NCI-H2196 (cell line): Measurements from ENCODE around the gene EFR3B.
A peak's percentile ranks its signal among the peaks of the same experiment; 100 is the strongest.
"Not testable (repeated sequence)": the region's sequence is repeated elsewhere in the genome, so short reads cannot be mapped to it uniquely, and the experiment has no call there.

Experiments
- DNase-seq: peaks from one replicate; lab custom pipeline; 2025; ENCODE audit not compliant: unreplicated experiment; lab: John Stamatoyannopoulos, UW

The EFR3B gene

DNA sequence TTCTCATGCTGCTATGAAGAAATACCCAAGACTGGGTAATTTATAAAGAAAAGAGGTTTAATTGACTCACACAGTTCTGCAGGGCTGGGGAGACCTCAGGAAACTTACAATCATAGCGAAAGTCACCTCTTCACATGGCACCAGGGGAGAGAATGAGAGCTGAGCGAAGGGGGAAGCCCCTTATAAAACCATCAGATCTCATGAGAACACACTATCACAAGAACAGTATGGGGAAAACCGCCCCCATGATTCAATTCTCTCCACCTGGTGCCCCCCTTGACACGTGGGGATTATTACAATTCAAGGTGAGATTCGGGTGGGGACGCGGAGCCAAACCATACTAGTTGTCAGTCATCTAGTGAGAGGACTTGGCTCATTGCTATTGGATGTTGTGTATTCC lies 60.5 kb downstream of the EFR3B start:
- DNase-seq, result not testable (repeated sequence)

DNA sequence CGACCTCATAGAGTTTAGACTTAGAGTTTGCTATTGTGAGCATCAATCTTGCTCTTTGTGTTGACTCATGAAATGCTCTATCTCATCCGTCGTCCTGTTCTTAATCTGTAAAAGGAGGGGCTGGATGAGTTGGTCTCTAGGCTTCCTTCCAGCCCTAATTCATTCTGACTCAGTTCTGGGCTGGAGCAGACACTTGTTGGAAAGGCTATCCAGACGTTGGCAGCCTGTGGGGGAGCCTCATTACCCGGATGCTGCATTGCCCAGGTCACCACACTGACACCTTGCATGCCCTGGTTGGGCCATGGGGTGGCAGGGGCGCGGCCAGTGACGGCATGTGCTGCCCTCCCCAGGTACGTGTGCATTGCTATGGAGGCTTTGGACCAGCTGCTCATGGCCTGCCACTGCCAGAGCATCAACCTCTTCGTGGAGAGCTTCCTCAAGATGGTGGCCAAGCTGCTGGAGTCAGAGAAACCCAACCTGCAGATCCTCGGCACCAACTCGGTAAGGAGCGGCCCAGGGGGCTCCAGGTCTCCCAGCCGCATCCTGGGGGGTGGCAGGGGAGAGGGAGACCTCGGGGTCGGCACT lies 61.5 kb downstream of the EFR3B start:
- DNase-seq, result no peak

DNA sequence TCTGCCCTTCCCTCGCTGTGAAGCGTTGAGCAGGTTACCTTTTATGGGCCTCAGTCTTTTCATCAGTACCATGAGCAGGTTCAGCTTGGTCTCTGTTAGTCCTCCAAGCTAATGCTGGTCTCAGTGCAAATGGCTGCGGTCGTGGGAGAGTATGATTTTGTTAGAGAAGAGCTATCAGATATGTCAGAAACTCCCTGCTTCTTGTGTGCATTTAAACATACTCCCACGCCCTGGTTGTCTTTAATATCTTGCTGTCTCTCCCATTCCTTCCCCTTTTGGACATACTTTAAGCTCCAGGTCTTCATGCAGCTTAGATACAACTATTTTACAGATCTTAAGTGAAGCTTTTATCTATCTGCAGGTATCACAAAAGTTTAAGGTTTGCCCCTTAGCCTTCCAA lies 62.9 kb downstream of the EFR3B start:
- DNase-seq, result no peak

DNA sequence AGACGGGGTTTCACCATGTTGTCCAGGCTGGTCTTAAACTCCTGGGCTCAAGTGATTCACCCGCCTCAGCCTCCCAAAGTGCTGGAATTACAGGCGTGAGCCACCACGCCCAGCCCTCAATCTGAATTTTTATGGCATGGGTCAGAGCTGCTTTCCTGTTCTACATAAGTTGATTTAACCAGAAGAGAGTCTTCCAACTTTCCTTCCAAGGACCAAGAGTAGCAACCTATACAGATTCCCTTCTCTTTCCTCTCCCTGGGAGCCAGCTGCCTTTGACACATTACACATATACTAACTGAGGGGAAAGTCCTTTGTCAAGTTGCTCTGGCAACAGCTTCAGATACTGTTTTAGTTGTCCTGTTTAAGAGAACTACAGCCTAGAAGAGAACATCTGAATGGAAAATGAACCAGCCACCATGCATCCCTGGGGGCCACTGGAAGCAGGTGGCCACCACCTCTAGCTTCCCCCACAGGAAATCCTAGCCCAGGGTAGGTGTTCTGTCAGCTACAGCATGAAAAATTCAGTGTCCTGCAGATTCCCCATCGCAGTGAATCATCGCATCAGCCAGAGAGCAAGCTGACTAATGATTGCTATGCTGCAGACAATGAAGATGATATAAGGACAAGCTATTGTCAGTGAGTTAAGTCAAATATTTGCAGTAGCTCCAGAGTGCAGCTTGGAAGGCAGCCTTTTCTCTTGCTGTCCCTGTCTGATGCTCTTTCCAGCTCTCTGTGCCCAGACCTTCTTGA lies 63.6 kb downstream of the EFR3B start:
- peak; percentile 32 for DNase-seq

DNA sequence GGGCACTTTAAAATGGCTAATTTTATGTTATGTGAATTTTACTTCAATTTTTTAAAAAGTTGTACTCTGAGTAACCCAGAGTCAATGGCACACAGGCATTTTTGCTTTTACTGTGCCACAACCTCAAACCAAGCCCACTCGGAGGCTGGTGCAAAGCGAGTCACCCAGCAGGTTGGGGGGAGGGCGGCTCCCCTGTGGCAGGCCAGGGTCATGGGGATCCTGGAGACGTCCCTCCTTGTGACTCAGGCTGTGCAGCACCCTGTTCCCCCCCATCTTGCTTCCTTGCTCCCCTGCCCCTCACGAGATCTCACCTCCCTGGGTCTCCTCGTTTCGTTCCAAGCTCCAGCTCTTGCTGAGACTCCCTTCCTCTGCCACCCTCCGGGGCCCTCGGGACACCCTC lies 67.9 kb downstream of the EFR3B start:
- DNase-seq, result no peak

DNA sequence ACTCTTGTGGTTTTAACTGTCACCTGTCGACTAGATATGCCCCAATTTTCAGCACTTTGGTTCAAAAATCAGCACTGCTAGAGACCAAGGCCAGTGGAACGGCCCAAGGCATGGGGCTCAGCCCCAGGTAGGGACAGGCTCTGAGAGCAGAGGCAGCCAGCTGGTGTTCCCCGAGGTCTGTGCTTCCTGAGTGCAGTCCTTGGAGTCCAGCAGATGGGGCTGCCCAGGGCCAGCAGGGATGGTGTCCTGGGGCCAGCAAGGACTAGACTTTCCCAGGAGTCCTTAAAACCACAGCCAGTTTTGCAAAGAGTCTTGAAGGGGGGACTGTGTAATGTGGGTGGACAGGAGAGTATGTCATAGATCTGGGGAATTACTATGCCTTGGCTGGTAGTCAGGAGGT lies 70.2 kb downstream of the EFR3B start:
- no peak for DNase-seq

DNA sequence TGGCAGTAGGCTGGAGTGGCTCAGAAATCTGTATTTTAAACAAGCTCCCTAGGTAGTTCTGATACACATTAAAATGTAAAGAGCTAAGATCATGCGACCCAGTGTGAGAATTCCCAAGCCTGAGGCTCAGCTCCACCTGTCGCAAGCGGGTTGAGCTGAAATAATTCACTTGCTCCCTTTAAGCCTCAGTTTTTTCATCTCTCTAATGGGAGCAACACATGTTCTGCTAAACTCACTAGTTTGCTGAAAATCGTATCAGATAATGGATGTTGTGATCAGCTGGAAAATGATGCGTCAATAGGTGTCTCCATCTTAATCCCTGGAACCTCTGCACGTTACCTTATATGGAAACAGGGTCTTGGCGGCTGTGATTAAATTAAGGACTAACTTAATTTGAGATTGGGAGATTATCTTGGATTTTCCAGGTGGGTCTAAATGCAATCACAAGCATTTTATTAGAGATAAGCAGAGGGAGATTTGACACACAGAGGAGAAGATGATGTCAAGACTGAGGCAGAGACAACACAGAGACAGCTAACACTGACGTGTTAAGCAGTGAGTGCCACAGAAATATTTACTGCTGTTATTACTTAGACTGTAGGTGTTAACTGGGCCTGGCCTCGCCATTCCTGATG lies 73.5 kb downstream of the EFR3B start:
- DNase-seq, result no peak

DNA sequence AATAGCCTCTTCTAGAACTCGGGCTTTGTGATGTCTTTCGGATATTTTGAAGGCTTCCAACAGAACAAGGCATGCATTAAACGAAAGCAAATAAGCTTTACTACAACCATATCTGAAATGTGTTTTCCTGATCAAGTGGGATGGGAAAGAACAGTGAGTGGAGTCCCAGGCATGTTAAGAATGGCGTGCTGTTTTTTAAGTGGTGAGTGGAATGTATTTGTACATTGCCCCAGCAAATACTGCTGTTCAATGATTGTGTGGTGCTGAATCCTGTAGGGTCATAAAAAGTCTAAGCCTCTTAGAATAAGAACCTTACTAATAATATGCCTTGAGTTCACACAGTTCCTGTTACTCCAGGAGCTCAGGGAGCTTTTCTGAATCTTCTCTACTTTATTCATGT lies 74.0 kb downstream of the EFR3B start:
- no peak for DNase-seq

DNA sequence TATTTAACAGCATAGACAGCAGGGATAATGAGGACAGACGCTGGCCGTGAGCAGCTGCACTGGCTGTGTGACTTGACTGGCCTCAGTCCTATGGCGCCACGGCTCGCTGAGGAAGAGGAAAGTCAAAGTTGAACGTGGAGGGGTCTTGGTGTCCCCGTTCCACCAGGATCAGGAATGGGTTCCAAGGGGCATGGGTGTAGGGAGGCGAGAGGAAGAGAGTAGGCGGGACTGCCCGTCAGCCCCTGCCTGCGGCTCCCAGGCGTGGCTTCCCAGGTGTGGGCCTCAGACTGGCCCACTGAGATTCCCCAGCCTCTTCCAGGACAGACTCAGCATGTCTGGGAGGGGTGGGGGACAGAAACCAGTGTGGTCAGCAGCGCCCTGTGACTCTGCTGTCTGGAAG lies 75.1 kb downstream of the EFR3B start:
- DNase-seq, result no peak

DNA sequence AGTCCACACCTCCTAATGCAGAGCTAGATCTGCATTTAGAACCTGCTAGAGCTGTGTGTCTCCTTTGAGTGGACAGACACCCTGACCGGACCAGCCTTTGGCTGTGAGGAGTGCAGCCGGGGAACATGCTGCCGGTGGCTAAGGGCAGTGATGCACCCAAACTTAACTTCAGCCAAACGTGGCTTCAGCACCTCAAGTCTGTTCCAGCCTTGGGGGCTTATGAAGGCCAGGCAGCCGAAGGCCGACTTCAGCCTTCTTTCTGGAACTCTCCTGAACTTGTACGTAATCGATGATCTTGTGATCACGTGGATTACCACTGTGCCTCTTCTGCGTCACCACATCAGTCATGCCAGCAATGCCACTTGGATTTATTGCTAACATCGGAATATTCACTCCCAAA lies 77.4 kb downstream of the EFR3B start:
- no peak for DNase-seq

DNA sequence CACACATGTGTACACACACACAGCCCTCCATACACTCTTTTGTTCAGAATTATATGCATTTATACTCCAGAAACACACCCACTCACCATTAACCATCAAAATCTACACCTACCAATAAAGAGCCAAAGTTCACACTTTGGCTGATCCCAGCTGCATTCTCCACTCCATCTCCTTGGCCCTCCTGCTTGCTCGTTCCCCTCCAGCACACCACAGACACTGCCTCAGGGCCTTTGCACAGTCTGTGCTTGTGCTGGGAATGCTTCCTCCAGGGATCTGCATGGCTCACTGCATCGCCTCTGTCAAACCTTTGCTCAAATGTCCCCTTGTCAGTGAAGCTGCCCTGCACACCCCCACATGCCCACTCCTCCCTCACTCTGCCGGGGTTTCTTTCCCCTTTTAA lies 80.5 kb downstream of the EFR3B start:
- DNase-seq, result no peak

DNA sequence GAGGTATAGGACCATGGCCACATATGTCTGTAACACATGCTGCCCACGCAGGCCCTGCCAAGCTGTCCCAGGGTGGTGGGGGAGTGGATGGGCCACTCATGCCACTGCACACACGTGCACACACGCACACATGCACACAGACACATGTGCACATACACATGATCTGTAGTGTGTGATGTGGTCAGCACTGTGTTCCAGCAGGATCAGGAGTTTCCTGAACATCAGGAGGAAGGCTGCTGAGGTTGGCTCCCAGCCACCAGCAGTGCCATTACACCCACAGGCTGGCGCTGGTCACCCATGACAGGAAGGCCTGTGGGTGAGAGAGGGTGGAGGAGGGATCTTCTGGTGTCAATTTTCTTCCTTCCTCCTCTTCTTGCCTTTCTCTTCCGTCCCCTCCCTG lies 81.8 kb downstream of the EFR3B start:
- DNase-seq, result no peak

DNA sequence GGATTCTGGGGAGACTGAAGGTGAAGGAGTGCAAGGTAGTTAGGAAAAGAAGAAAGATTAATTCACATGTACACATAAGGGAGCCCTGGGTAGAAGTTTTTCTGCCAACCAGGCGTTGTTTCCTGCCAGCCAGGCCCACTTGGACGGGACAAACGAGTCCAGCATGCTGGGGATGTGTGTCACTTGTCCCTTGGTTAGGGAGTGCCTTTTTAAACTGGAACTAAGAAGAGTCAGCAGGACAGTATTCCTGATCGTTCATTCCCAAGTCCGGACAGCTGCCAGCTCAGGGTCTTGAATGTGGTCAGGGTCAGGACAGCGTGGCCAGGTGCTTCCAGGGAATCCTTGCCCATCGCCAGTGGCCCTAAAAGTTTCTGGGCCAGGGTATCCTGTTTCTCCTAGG lies 83.3 kb downstream of the EFR3B start:
- DNase-seq, result no peak

DNA sequence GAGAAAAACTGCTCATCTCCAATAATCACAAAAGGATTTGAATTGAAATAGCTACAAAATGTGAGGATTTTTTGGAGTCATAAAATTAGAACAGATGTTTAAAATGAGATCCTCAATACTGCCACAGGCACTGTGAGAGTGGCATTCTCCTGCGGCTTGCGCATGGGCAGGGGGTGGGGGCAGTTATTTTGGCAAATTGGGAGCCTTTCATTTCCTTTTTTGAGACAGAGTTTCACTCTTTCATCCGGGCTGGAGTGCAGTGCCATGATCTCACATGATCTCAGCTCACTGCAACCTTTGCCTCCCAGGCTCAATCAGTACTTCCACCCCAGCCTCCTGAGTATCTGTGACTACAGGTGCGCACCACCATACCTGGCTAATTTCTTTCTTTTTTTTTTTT lies 84.1 kb downstream of the EFR3B start:
- no peak for DNase-seq

DNA sequence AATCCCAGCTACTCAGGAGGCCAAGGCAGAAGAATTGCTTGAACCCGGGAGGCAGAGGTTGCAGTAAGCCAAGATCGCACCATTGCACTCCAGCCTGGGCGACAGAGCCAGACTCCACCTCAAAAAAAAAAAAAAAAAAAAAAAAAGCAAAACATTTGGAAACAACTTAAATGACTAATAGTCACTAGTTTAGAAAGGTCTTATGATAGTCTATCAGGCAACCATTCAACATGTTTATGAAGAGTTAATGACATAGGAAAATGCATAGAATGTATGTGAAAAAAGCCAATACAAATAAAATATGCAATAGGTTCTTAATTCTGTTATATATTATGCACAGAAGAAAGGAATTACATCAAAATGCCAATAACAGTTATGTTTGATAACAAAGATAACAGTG lies 85.2 kb downstream of the EFR3B start:
- not testable (repeated sequence) for DNase-seq

DNA sequence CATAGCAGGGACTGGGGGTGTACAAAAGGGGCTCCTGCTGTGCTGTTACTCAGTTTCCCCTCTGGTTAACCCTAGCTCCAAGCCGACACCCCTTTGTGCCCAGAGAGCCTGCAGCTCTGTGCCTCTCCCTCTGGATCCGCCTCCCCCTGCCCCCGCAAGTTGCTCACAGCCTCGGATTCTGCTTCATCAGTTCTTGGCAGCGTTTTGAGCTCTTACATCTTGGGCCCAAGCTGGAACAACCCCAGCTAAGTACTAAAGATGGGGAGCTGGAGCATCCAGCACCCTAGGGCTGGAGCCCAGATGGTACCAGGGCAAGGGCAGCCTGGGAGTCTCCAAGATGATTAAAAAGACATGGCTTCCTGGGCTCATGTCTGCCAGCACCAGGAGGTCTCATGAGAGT lies 85.8 kb downstream of the EFR3B start:
- DNase-seq, result no peak

DNA sequence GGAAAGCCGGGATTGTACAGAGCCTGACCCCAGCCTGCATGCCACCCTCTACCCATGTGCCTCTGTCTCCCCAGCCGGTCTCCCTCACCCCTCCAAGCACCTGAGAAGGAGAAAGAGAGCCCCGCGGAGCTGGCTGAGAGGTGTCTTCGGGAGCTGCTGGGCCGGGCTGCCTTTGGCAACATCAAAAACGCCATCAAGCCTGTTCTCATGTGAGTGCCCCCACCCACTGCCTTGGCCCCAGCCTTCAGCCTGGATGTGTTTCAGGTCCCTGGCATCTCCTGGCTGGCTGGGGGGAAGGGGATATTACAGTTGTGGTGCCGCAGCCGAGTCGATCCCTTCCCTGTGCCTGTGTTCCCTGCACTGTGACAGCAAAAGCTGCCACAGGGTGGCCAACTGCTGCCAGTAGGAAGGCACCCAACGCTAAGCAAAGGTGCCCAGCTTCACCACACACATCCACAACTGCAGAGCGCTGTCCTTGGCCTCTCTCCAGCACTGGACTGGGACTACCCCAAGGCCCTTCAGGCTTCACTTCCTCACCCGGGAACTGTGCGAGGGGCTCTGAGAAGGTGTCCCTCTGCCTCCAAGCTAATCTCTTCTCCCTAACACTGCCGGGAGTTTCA lies 88.1 kb downstream of the EFR3B start:
- DNase-seq, result no peak

DNA sequence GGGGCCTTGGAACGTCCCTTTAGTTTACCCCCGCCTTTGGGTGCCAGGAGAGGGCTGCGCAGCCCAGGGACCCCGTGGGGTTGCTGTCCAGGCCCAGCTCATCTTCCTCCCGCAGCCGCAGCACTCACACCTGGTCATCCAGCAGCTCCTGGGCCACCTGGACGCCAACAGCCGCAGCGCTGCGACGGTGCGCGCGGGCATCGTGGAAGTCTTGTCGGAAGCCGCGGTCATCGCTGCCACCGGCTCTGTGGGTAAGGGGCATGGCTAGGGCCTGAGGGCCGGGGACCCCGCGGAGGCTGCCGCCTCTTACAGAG lies 89.3 kb downstream of the EFR3B start:
- DNase-seq, result no peak

DNA sequence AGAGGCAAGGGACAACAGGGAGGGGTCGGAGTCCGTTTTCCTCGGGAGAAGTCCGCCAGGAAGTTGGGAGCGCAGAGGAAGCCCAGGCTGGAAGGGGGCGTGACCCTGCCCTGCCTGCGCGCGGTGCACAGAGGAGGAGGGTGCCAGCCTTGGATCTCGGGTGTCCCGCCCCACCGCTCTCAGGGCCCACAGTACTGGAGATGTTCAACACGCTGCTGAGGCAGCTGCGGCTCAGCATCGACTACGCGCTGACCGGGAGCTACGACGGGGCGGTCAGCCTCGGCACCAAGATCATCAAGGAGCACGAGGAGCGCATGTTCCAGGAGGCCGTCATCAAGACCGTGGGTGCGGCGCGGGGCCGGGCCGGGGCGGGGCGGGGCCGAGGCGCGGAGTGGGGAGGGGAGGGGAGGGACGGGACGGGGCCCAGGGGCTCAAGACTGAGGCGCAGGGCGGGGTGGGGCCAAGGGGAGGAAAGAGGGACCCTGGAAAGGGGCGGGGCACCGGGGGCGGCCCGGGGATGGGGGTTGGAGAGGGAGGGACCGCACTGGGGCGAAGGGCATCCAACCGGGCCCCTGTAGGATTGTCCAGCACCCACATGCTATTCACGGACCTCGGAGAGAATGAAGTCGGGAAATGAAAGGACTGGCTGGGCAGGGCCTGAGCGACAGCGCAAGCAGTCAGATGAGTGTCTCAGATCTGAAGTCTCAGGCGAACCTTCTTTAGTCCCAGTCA lies 89.9 kb downstream of the EFR3B start:
- DNase-seq, result no peak

DNA sequence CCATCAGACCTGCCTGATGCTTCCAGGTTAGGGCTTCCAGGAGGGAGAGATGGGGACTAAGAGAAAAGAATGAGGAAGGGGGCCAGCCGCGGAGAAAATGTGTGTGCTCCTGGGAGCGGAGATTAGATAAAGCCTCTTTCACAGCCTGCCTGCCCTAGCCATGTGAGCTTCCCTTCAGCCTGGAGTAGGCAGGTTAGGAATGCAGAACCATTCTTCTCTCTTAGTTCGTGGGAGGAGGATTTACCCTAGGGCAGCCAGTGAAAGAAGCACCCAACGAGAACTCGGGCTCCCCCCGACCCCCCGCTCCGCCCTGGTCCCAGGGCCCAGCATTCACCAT lies 90.4 kb downstream of the EFR3B start:
- no peak for DNase-seq

DNA sequence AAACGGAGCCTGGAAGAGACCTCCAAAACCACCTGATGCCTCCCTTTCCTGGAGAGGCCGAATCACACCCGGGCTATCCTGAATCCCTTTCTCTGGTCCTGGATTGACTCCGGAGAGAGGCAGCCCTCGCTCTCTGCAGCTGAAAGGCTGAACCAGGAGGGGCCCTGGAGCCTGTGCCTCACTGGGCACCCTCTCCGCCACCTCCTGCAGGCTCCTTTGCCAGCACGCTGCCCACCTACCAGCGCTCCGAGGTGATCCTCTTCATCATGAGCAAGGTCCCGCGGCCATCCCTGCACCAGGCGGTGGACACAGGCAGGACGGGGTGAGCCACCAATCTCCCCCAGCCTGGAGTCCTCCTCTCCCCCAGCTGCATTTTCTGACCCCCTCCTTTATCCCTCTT lies 90.8 kb downstream of the EFR3B start:
- no peak for DNase-seq

DNA sequence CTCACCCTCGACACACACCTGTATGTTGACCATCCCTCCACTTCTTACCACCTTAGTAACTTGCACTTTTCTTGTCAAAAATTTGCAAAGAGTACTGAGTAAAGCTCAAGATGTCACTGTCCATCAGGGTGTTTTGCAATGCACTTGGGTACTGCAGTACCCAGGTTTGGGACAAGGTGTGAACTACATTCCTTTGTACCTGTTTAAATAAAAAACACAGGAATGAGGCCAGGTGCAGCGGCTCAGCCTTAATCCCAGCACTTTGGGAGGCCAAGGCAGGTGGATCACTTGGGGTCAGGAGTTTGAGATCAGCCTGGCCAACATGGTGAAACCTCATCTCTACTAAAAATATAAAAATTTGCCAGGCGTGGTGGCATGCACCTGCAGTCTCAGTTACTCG lies 98.7 kb downstream of the EFR3B start:
- not testable (repeated sequence) for DNase-seq
